K562 (cell line): ENCODE measurements around the gene ZNF326. TPM values are rescaled to one million over a fixed set of nuclear protein-coding genes. Genes with fewer than 3 reads are reported as not detected.

ENCODE experiments used
- AFF1 ChIP-seq, 2 experiments: fragments of 450-650 bp; IDR thresholded peaks; 2 replicates each; pipeline ENCODE4 v1.6.1; 2018; ENCODE audit warnings: mild to moderate bottlenecking in 2 of 2, low read depth in 1 of 2; ENCODE audit not compliant: partially characterized antibody in 2 of 2
- ATF1 ChIP-seq, 2 experiments: fragments of 450-650 bp in 1 of 2; IDR thresholded peaks; 2 replicates each; pipeline ENCODE4 v1.6.1; 2016; ENCODE audit warnings: missing compliant biosample characterization in 1 of 2, missing genetic modification characterization in 1 of 2
- EP300 ChIP-seq: IDR thresholded peaks from 2 replicates; pipeline ENCODE4 v1.6.1; 2012; ENCODE audit warnings: low read length, improper control_type of control experiment
- FOSL1 ChIP-seq: fragments of 200-800 bp; sonication (Bioruptor generic); conservative IDR thresholded peaks from 2 replicates; pipeline ENCODE4 v1.6.1; 2016; ENCODE audit warnings: missing genetic modification characterization, missing compliant biosample characterization
- FOXJ2 ChIP-seq: fragments of 200-800 bp; sonication (Bioruptor generic); IDR thresholded peaks from 2 replicates; pipeline ENCODE4 v1.6.1; 2016; ENCODE audit warnings: missing genetic modification characterization, missing compliant biosample characterization
- FOXK2 ChIP-seq, 2 experiments: fragments of 450-650 bp; IDR thresholded peaks in 1 of 2; conservative IDR thresholded peaks in 1 of 2; 2 replicates each; pipeline ENCODE4 v1.6.1; 2016; ENCODE audit warnings: low read depth in 2 of 2, mild to moderate bottlenecking in 1 of 2
- HDAC1 ChIP-seq, 2 experiments: fragments of 450-650 bp; IDR thresholded peaks; 2 replicates each; pipeline ENCODE4 v1.6.1; 2016 to 2017; ENCODE audit warnings: inconsistent platforms in 1 of 2, mild to moderate bottlenecking in 1 of 2, moderate library complexity in 1 of 2
- HDAC2 ChIP-seq: fragments of 450-650 bp; IDR thresholded peaks from 2 replicates; pipeline ENCODE4 v1.6.1; 2016; ENCODE audit warnings: mild to moderate bottlenecking
- KDM1A ChIP-seq, 2 experiments: fragments of 450-650 bp; IDR thresholded peaks; 2 replicates each; pipeline ENCODE4 v1.6.1; 2016; ENCODE audit warnings: mild to moderate bottlenecking in 2 of 2
- KLF16 ChIP-seq: IDR thresholded peaks from 2 replicates; pipeline ENCODE4 v1.6.1; 2016; ENCODE audit warnings: antibody characterized with exemption
- MAX ChIP-seq: sonication (generic); formaldehyde crosslinking; IDR thresholded peaks from 2 replicates; pipeline ENCODE4 v1.9.0; 2022; ENCODE audit warnings: mild to moderate bottlenecking, missing genetic modification reagents
- MIER1 ChIP-seq: fragments of 450-650 bp; IDR thresholded peaks from 2 replicates; pipeline ENCODE4 v1.6.1; 2016; ENCODE audit warnings: antibody characterized with exemption, mild to moderate bottlenecking, low read depth
- MYNN ChIP-seq, 2 experiments: sonication (generic); formaldehyde crosslinking in 1 of 2; IDR thresholded peaks; 2 replicates each; pipeline versions ENCODE4 v1.5.0 to v1.6.1; 2016 to 2020; ENCODE audit warnings: antibody characterized with exemption in 1 of 2, missing genetic modification reagents in 1 of 2
- PKNOX1 ChIP-seq: fragments of 450-650 bp; IDR thresholded peaks from 2 replicates; pipeline ENCODE4 v1.6.1; 2016
- RAD51 ChIP-seq: fragments of 450-650 bp; IDR thresholded peaks from 2 replicates; pipeline ENCODE4 v1.7.1; 2016; ENCODE audit warnings: low read depth, mild to moderate bottlenecking, borderline replicate concordance
- SLC30A9 ChIP-seq: fragments of 250-450 bp; sonication (Bioruptor Pico); IDR thresholded peaks from 2 replicates; pipeline ENCODE4 v1.8.0; 2022; ENCODE audit warnings: mild to moderate bottlenecking, moderate library complexity
- TCF3 ChIP-seq: sonication (generic); formaldehyde crosslinking; IDR thresholded peaks from 2 replicates; pipeline ENCODE4 v1.4.0; 2020; ENCODE audit warnings: mild to moderate bottlenecking, missing genetic modification reagents
- TEAD1 ChIP-seq, 2 experiments: fragments of 450-650 bp in 1 of 2; sonication (generic) in 1 of 2; formaldehyde crosslinking; IDR thresholded peaks; 2 replicates each; pipeline versions ENCODE4 v1.4.0 to v1.8.0; 2020 to 2022; ENCODE audit warnings: mild to moderate bottlenecking in 2 of 2, missing genetic modification reagents in 1 of 2
- TEAD4 ChIP-seq, 2 experiments: sonication (generic) in 1 of 2; formaldehyde crosslinking in 1 of 2; IDR thresholded peaks; 2 replicates each; pipeline versions ENCODE4 v1.6.1 to v1.8.0; 2012 to 2022; ENCODE audit warnings: borderline replicate concordance in 1 of 2, inconsistent platforms in 1 of 2, low read length in 1 of 2, mild to moderate bottlenecking in 1 of 2, missing genetic modification reagents in 1 of 2
- TOE1 ChIP-seq, 2 experiments: fragments of 450-650 bp in 1 of 2; sonication (generic) in 1 of 2; formaldehyde crosslinking in 1 of 2; IDR thresholded peaks; 2 replicates each; pipeline versions ENCODE4 v1.7.1 to v1.8.0; 2016 to 2022; ENCODE audit warnings: borderline replicate concordance in 2 of 2, mild to moderate bottlenecking in 2 of 2, antibody characterized with exemption in 1 of 2, inconsistent platforms in 1 of 2, low read depth in 1 of 2, missing genetic modification reagents in 1 of 2, moderate library complexity in 1 of 2
- ZBTB7A ChIP-seq: IDR thresholded peaks from 2 replicates; pipeline ENCODE4 v1.6.1; 2011; ENCODE audit warnings: low read depth, mild to moderate bottlenecking, low read length, moderate library complexity, borderline replicate concordance; ENCODE audit not compliant: control insufficient read depth
- ZNF507 ChIP-seq: conservative IDR thresholded peaks from 2 replicates; pipeline ENCODE4 v1.6.1; 2017; ENCODE audit warnings: missing genetic modification characterization, missing compliant biosample characterization
- polyA plus RNA-seq, 8 experiments: library from polyadenylated mRNA; depleted of rRNA in 4 of 8; stranded (reverse) in 5 of 8; unstranded in 3 of 8; fragments of >200 nt; fragmentation: Nextera tagmentation in 2 of 8; fragmentation: Illumina TruSeq in 1 of 8; extraction: Ambion mirVana in 2 of 8; extraction: Trizol in 1 of 8; gene quantifications; 2 replicates each; pipeline versions ENCODE4 v1.2.1 to v1.2.3, GENCODE V29; 2011 to 2014; ENCODE audit warnings: inconsistent platforms in 1 of 8, missing spikeins in 1 of 8
- total RNA-seq, 7 experiments: library from RNA; depleted of rRNA in 6 of 7; stranded (reverse); fragments of >200 nt in 6 of 7; fragmentation: Illumina TruSeq in 2 of 7; extraction: Trizol in 2 of 7; gene quantifications; 2 replicates each; pipeline versions ENCODE4 v1.2.1 to v1.2.3, GENCODE V29; 2011 to 2021; ENCODE audit warnings: low replicate concordance in 1 of 7

The ZNF326 gene
- total and polyA plus RNA-seq, 9 of the 15 experiments (the other 6 are each of a cell fraction or from before 2014, with no cell fraction given), result 7.2 to 33.2 (median 20.1) TPM

- no peak for TF ChIP-seq MAX (CRISPR knock-in tag)
- TF ChIP-seq KLF16, result peak; percentile 32; the same call in 1 of the 2 replicates
- 0 out of 2 replicates have a peak, but pooled peaks have one; percentile 25 for TF ChIP-seq TCF3
- peak; percentile 87 to 91 for TF ChIP-seq KDM1A (IDR thresholded peaks at IDR 0.05)
- TF ChIP-seq HDAC1 (IDR thresholded peaks at IDR 0.05), result peak in 1 of 2 experiments; percentile 65; a peak in 1 of 4 replicates
- TF ChIP-seq TEAD1 (CRISPR knock-in tag; IDR thresholded peaks at IDR 0.05), result peak in 1 of 2 experiments; percentile 77; a peak in 1 of 4 replicates
- peak; percentile 25; the same call in 1 of the 2 replicates for TF ChIP-seq EP300
- TF ChIP-seq ATF1 (CRISPR knock-in tag; IDR thresholded peaks at IDR 0.05), result no peak
- peak; percentile 33; the same call in 1 of the 2 replicates for TF ChIP-seq ATF1 (tag; IDR thresholded peaks at IDR 0.05)
- peak; percentile 87 for TF ChIP-seq RAD51
- peak; percentile 45; the same call in 1 of the 2 replicates for TF ChIP-seq PKNOX1
- TF ChIP-seq TOE1 (IDR thresholded peaks at IDR 0.05; ENCODE audit: borderline replicate concordance), result peak; percentile 63; the same call in 1 of the 2 replicates
- no peak for TF ChIP-seq TOE1 (CRISPR knock-in tag; IDR thresholded peaks at IDR 0.05; ENCODE audit: borderline replicate concordance, low read depth)
- peak in 1 of 2 experiments; percentile 59 for TF ChIP-seq AFF1 (IDR thresholded peaks at IDR 0.05; ENCODE audit: low read depth in 1 of 2, partially characterized antibody in 2 of 2)
- TF ChIP-seq TEAD4 (IDR thresholded peaks at IDR 0.05; ENCODE audit: low read length), result peak; percentile 58; the same call in 1 of the 2 replicates
- TF ChIP-seq TEAD4 (CRISPR knock-in tag; IDR thresholded peaks at IDR 0.05; ENCODE audit: borderline replicate concordance), result no peak
- no peak for TF ChIP-seq ZNF507
- TF ChIP-seq SLC30A9 (CRISPR knock-in tag), result no peak
- TF ChIP-seq FOXK2 (conservative IDR thresholded peaks at IDR 0.05 in 1 of 2, IDR thresholded peaks at IDR 0.05 in 1 of 2; ENCODE audit: low read depth in 2 of 2), result 0 out of 4 replicates have a peak, but pooled peaks of 1 of the 2 experiments have one; percentile 11
- TF ChIP-seq MIER1, result no peak
- TF ChIP-seq MYNN (IDR thresholded peaks at IDR 0.05), result 0 out of 2 replicates have a peak, but pooled peaks have one; percentile 41
- TF ChIP-seq MYNN (CRISPR knock-in tag; IDR thresholded peaks at IDR 0.05), result no peak
- 0 out of 2 replicates have a peak, but pooled peaks have one; percentile 37 for TF ChIP-seq HDAC2
- peak; percentile 67; the same call in 1 of the 2 replicates for TF ChIP-seq FOXJ2 (tag)
- TF ChIP-seq FOSL1 (tag), result peak; percentile 64
- TF ChIP-seq ZBTB7A, result no peak
Measured at GRCh38 chr1:89953131-89953626, 41.7 kb upstream of the ZNF326 start (continued).
